Measurements from ENCODE around the gene LZTR1. TPM values are rescaled to one million over a fixed set of nuclear protein-coding genes. Genes with fewer than 3 reads are reported as not detected.

The LZTR1 gene
- polyA plus RNA-seq, 1 of the 3 experiments (the other 2 are of a cell fraction), result 37.7 TPM

- ChIA-PET POLR2A (no interaction called here), CTCF (interaction anchor here (1.2 kb wide), 1 partner anchor 60 kb away, joined by 3 read pairs; no protein-coding TSS in a partner anchor)
Observed at GRCh38 chr22:20945578-20945934, 36.5 kb upstream of the LZTR1 start.

GRCh38 chr22:20946080-20946986 lies 35.8 kb upstream of the LZTR1 start:
- CTCF ChIA-PET, result interaction anchor here (0.7 kb wide), 1 partner anchor 16 kb away, joined by 3 read pairs; no protein-coding TSS in a partner anchor
- Histone ChIP-seq H3F3A (replicated peaks; ENCODE audit: insufficient read depth) (peaks cover 11% of the 10 kb centered on the region), H3K9ac (no peak overlapping the region), H3K4me2 (peak overlapping the region; percentile 50), H3K9me3 (no peaks in the 10 kb centered on the region), H3K9me2 (no peaks in the 10 kb centered on the region), H3K27me3 (ENCODE audit: insufficient read depth) (no peaks in the 10 kb centered on the region), H4K20me1 (ENCODE audit: insufficient read depth) (peaks cover 90% of the 10 kb centered on the region), H2AFZ (ENCODE audit: low read depth) (no peak overlapping the region), H3K36me3 (replicated peaks in 1 of 2; ENCODE audit: control insufficient read depth in 1 of 2, insufficient read depth in 2 of 2, low read length in 1 of 2) (peaks cover 15 to 19% of the 10 kb centered on the region in 2 experiments), H3K27ac (ENCODE audit: low read depth in 2 of 2, low read length in 1 of 2) (peak overlapping the region in 1 of 2 experiments; percentile 42; a peak in 2 of 4 replicates), H3K4me3 (ENCODE audit: low read depth in 2 of 2, low read length in 1 of 2) (no peak overlapping the region; a peak in 1 of 4 replicates), H3K4me1 (ENCODE audit: control insufficient read depth in 1 of 2, insufficient read depth in 2 of 2, low read depth in 1 of 2, low read length in 1 of 2) (peaks cover 5 to 13% of the 10 kb centered on the region in 2 experiments; a peak in 2 of 4 replicates), H3K79me2 (ENCODE audit: insufficient read depth) (peaks cover 97% of the 10 kb centered on the region)
- no peak for TF ChIP-seq RAD21 (IDR thresholded peaks at IDR 0.05; ENCODE audit: low read length)
- TF ChIP-seq TCF12 (IDR thresholded peaks at IDR 0.05), result peak; percentile 13; the same call in 1 of the 2 replicates
- no peak for DNase-seq
- POLR2A ChIA-PET, result interaction anchor here (0.5 kb wide), 1 partner anchor 9 kb away, joined by 4 read pairs; no protein-coding TSS in a partner anchor
- 66% methylated on average over 7 of the region's 7 CpGs for WGBS (ENCODE audit: low lambda C conversion rate)

More at GRCh38 chr22:20945578-20945934, 36.5 kb upstream of the LZTR1 start:
- peaks cover 11% of the 10 kb centered on the region for H3F3A ChIP-seq (replicated peaks; ENCODE audit: insufficient read depth)
- no peak overlapping the region for H3K4me3 ChIP-seq (ENCODE audit: low read depth in 2 of 2, low read length in 1 of 2)
- peaks cover 9 to 13% of the 10 kb centered on the region in 2 experiments; a peak in 2 of 4 replicates for H3K4me1 ChIP-seq (ENCODE audit: control insufficient read depth in 1 of 2, insufficient read depth in 2 of 2, low read depth in 1 of 2, low read length in 1 of 2)
- H3K9me3 ChIP-seq, result no peaks in the 10 kb centered on the region
- TF ChIP-seq IRF3 (IDR thresholded peaks at IDR 0.05; ENCODE audit: low read depth, low read length), result no peak
- TF ChIP-seq USF1 (IDR thresholded peaks at IDR 0.05; ENCODE audit: borderline replicate concordance, low read depth), result no peak
- TF ChIP-seq FOXJ3 (CRISPR knock-in tag; IDR thresholded peaks at IDR 0.05), result no peak
- no peak for TF ChIP-seq NRF1 (IDR thresholded peaks at IDR 0.05; ENCODE audit: low read depth, low read length)
- peaks cover 89% of the 10 kb centered on the region for H4K20me1 ChIP-seq (ENCODE audit: insufficient read depth)
- no peaks in the 10 kb centered on the region for H3K27me3 ChIP-seq (ENCODE audit: insufficient read depth)
- no peaks in the 10 kb centered on the region for H3K9me2 ChIP-seq
- H3K4me2 ChIP-seq, result peak overlapping the region; percentile 50
- 79% methylated on average over 2 of the region's 2 CpGs for WGBS (ENCODE audit: low lambda C conversion rate)
- H2AFZ ChIP-seq (ENCODE audit: low read depth), result no peak overlapping the region
- no peak for DNase-seq
- no peak overlapping the region for H3K9ac ChIP-seq
- H3K79me2 ChIP-seq (ENCODE audit: insufficient read depth), result peaks cover 98% of the 10 kb centered on the region
- peak overlapping the region in 1 of 2 experiments; percentile 42; a peak in 2 of 4 replicates for H3K27ac ChIP-seq (ENCODE audit: low read depth in 2 of 2, low read length in 1 of 2)
- peaks cover 7 to 11% of the 10 kb centered on the region in 2 experiments for H3K36me3 ChIP-seq (replicated peaks in 1 of 2; ENCODE audit: control insufficient read depth in 1 of 2, insufficient read depth in 2 of 2, low read length in 1 of 2)

GRCh38 chr22:20946991-20947390 lies 35.1 kb upstream of the LZTR1 start:
- H3F3A ChIP-seq (replicated peaks; ENCODE audit: insufficient read depth), result peaks cover 11% of the 10 kb centered on the region
- no peak for DNase-seq
- no peak overlapping the region for H2AFZ ChIP-seq (ENCODE audit: low read depth)
- 100% methylated on average over 1 of the region's 1 CpG for WGBS (ENCODE audit: low lambda C conversion rate)
- no peak overlapping the region for H3K9ac ChIP-seq
- H3K4me2 ChIP-seq, result 0 out of 2 replicates have a peak overlapping the region, but pooled peaks have one; percentile 50
- H3K9me2 ChIP-seq, result no peaks in the 10 kb centered on the region
- H3K36me3 ChIP-seq (replicated peaks in 1 of 2; ENCODE audit: control insufficient read depth in 1 of 2, insufficient read depth in 2 of 2, low read length in 1 of 2), result peaks cover 18 to 26% of the 10 kb centered on the region in 2 experiments
- no peak overlapping the region for H3K4me3 ChIP-seq (ENCODE audit: low read depth in 2 of 2, low read length in 1 of 2)
- peaks cover 99% of the 10 kb centered on the region for H3K79me2 ChIP-seq (ENCODE audit: insufficient read depth)
- peak overlapping the region in 1 of 2 experiments; percentile 42; a peak in 1 of 4 replicates for H3K27ac ChIP-seq (ENCODE audit: low read depth in 2 of 2, low read length in 1 of 2)
- peaks cover 5 to 13% of the 10 kb centered on the region in 2 experiments; a peak in 2 of 4 replicates for H3K4me1 ChIP-seq (ENCODE audit: control insufficient read depth in 1 of 2, insufficient read depth in 2 of 2, low read depth in 1 of 2, low read length in 1 of 2)
- no peaks in the 10 kb centered on the region for H3K9me3 ChIP-seq
- TF ChIP-seq NRF1 (IDR thresholded peaks at IDR 0.05; ENCODE audit: low read depth, low read length) (no peak), RXRA (IDR thresholded peaks at IDR 0.05; ENCODE audit: borderline replicate concordance, low read depth) (no peak), REST (IDR thresholded peaks at IDR 0.05; ENCODE audit: low read depth, low read length) (no peak), FOSL2 (IDR thresholded peaks at IDR 0.05; ENCODE audit: borderline replicate concordance, low read depth) (no peak), NFIC (IDR thresholded peaks at IDR 0.05; ENCODE audit: borderline replicate concordance) (no peak)
- ChIA-PET CTCF (no interaction called here), POLR2A (no interaction called here)
- H4K20me1 ChIP-seq (ENCODE audit: insufficient read depth), result peaks cover 91% of the 10 kb centered on the region
- H3K27me3 ChIP-seq (ENCODE audit: insufficient read depth), result no peaks in the 10 kb centered on the region

Data from SK-N-SH (cell line).